Ishikawa (cell line): ENCODE data around the gene RELCH.

Source experiments
- EP300 ChIP-seq: IDR thresholded peaks from 2 replicates; pipeline ENCODE4 v1.6.1; 2012; ENCODE audit warnings: borderline replicate concordance
- FOXM1 ChIP-seq: IDR thresholded peaks from 2 replicates; pipeline ENCODE4 v1.6.1; 2012; ENCODE audit warnings: low read depth, borderline replicate concordance
- RAD21 ChIP-seq: IDR thresholded peaks from 2 replicates; pipeline ENCODE4 v1.6.1; 2012; ENCODE audit warnings: low read depth
- TEAD4 ChIP-seq: IDR thresholded peaks from 2 replicates; pipeline ENCODE4 v1.6.1; 2012
- ZBTB7A ChIP-seq: IDR thresholded peaks from 2 replicates; pipeline ENCODE4 v1.6.1; 2012; ENCODE audit warnings: low read depth
- TF ChIP-seq, protein P1 (sequence below): IDR thresholded peaks from 2 replicates; pipeline ENCODE4 v1.6.1; 2012; ENCODE audit warnings: low read depth, mild to moderate bottlenecking

DNA sequence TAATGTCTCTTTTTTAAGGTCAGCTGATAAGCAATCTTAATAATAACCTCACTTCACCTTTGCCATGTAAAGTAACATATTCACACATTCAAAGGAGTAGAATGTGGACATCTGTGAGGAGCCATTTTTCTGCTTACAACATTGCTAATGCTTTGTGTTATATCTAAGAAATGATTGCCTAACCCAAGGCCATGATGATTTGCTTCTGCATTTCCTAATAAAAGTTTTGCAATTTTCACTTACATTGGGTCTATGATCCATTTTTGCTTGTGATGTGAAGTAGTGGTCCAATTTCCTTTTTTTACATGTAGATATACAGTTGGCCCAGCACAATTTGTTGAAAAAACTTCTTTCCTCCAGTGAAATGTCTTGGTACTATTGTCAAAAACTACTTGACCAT is 22.0 kb downstream of the RELCH start:
- TF ChIP-seq RAD21 (no peak), EP300 (no peak), TEAD4 (no peak), ZBTB7A (no peak), FOXM1 (no peak)
- TF ChIP-seq, protein P1, sequence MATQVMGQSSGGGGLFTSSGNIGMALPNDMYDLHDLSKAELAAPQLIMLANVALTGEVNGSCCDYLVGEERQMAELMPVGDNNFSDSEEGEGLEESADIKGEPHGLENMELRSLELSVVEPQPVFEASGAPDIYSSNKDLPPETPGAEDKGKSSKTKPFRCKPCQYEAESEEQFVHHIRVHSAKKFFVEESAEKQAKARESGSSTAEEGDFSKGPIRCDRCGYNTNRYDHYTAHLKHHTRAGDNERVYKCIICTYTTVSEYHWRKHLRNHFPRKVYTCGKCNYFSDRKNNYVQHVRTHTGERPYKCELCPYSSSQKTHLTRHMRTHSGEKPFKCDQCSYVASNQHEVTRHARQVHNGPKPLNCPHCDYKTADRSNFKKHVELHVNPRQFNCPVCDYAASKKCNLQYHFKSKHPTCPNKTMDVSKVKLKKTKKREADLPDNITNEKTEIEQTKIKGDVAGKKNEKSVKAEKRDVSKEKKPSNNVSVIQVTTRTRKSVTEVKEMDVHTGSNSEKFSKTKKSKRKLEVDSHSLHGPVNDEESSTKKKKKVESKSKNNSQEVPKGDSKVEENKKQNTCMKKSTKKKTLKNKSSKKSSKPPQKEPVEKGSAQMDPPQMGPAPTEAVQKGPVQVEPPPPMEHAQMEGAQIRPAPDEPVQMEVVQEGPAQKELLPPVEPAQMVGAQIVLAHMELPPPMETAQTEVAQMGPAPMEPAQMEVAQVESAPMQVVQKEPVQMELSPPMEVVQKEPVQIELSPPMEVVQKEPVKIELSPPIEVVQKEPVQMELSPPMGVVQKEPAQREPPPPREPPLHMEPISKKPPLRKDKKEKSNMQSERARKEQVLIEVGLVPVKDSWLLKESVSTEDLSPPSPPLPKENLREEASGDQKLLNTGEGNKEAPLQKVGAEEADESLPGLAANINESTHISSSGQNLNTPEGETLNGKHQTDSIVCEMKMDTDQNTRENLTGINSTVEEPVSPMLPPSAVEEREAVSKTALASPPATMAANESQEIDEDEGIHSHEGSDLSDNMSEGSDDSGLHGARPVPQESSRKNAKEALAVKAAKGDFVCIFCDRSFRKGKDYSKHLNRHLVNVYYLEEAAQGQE, result no peak
